Kidney epithelial cell (primary cell): Measurements from ENCODE around the gene ZNF765. TPM values are rescaled to one million over a fixed set of nuclear protein-coding genes. Genes with fewer than 3 reads are reported as not detected.
"Not testable (repeated sequence)": the region's sequence is repeated elsewhere in the genome, so short reads cannot be mapped to it uniquely, and the experiment has no call there.

Source experiments
- DNase-seq: peaks from one replicate; pipeline ENCODE4 v3.0.0-alpha.2; 2010; ENCODE audit warnings: low read depth
- H3K27me3 ChIP-seq: 2 replicates; pipeline ENCODE4 v1.6.0; 2011; ENCODE audit warnings: low read length; ENCODE audit not compliant: control insufficient read depth, insufficient read depth
- H3K36me3 ChIP-seq: 2 replicates; pipeline ENCODE4 v1.5.1; 2011; ENCODE audit warnings: low read length; ENCODE audit not compliant: control insufficient read depth, insufficient read depth
- H3K4me3 ChIP-seq: 2 replicates; pipeline ENCODE4 v1.5.1; 2011; ENCODE audit warnings: low read depth, mild to moderate bottlenecking, control low read depth, low read length
- total RNA-seq: library from RNA; depleted of rRNA; stranded (reverse); fragments of >200 nt; gene quantifications from 2 replicates; pipeline ENCODE4 v1.2.3, GENCODE V29; 2015
- TF ChIP-seq, protein P1 (sequence below): IDR thresholded peaks from 2 replicates; pipeline ENCODE4 v1.5.1; 2011; ENCODE audit warnings: mild to moderate bottlenecking, moderate library complexity, low read length, control low read depth, inconsistent platforms; ENCODE audit not compliant: insufficient read depth, poor library complexity, severe bottlenecking

ZNF765 gene
- total RNA-seq, 1 donor from 2014 or later, result 8.8 TPM

DNA sequence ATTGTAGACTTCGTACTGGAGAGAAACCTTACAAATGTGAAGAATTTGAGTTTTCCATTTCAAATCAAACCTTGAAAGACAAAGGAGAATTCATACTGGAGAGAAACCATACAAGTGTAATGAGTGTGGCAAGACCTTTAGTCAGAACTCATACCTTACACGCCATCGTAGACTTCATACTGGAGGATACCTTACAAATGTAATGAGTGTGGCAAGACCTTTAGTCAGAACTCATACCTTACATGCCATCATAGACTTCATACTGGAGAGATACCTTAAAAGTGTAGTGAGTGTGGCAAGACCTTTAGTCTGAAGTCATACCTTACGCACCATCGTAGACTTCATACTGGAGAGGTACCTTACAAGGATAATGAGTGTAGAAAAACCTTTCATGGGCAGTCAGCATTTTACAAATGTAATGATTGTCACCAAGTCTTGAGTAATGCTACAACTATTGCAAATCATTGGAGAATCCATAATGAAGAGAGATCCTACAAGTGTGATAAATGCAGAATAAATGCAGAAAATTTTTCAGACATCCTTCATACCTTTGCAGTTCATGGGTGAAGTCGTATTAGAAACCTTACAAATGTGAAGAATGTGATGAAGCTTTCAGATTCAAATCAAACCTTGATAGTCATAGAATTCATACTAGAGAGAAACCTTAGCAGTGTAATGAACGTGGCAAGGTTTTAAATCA, 14.7 kb downstream of the ZNF765 start:
- Histone ChIP-seq H3K36me3 (no peaks in the 10 kb centered on the region), H3K4me3 (no peak overlapping the region), H3K27me3 (no peaks in the 10 kb centered on the region)
- TF ChIP-seq, protein P1, sequence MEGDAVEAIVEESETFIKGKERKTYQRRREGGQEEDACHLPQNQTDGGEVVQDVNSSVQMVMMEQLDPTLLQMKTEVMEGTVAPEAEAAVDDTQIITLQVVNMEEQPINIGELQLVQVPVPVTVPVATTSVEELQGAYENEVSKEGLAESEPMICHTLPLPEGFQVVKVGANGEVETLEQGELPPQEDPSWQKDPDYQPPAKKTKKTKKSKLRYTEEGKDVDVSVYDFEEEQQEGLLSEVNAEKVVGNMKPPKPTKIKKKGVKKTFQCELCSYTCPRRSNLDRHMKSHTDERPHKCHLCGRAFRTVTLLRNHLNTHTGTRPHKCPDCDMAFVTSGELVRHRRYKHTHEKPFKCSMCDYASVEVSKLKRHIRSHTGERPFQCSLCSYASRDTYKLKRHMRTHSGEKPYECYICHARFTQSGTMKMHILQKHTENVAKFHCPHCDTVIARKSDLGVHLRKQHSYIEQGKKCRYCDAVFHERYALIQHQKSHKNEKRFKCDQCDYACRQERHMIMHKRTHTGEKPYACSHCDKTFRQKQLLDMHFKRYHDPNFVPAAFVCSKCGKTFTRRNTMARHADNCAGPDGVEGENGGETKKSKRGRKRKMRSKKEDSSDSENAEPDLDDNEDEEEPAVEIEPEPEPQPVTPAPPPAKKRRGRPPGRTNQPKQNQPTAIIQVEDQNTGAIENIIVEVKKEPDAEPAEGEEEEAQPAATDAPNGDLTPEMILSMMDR, result no peak
- DNase-seq, result no peak

DNA sequence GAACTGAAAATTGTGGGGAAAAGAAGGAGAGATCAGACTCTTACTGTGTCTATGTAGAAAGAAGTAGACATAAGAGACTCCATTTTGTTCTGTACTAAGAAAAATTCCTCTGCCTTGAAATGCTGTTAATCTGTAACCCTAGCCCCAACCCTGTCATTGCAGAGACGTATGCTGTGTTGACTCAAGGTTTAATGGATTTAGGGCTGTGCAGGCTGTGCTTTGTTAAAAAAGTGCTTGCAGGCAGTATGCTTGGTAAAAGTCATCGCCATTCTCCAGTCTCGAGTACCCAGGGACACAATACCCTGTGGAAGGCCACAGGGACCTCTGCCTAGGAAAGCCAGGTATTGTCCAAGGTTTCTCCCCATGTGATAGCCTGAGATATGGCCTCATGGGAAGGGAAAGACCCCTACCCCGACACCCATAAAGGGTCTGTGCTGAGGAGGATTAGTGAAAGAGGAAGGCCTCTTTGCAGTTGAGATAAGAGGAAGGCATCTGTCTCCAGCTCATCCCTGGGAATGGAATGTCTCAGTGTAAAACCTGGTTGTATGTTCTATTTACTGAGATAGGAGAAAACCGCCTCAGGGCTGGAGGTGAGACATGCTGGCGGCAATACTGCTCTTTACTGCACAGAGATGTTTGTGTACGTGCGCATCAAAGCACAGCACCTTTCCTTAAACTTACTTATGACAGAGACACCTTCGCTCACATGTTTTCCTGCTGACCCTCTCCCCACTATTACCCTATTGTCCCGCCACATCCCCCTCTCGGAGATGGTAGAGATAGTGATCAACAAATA, 25.8 kb downstream of the ZNF765 start:
- not testable (repeated sequence) for H3K27me3 ChIP-seq, DNase-seq, H3K36me3 ChIP-seq, H3K4me3 ChIP-seq

DNA sequence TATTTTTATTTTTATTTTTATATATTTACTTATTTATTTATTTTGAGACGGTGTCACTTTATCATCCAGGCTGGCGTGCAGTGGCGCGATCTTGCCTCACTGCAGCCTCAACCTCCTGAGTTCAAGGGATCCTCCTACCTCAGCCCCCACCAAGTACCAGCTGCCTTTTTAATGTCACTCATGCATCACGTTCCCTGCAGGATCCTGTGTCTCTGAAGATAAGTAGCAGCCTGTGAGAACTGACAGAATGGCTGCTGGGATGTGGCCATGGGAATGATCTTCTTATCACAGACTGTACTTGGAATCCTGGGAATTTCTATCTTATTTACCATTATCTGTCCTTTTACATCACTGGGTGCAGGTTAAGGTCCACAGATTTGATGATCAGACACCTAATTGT, 27.6 kb downstream of the ZNF765 start:
- no peaks in the 10 kb centered on the region for H3K36me3 ChIP-seq
- no peaks in the 10 kb centered on the region for H3K27me3 ChIP-seq
- TF ChIP-seq, protein P1, result no peak
- no peak for DNase-seq
- no peak overlapping the region for H3K4me3 ChIP-seq

DNA sequence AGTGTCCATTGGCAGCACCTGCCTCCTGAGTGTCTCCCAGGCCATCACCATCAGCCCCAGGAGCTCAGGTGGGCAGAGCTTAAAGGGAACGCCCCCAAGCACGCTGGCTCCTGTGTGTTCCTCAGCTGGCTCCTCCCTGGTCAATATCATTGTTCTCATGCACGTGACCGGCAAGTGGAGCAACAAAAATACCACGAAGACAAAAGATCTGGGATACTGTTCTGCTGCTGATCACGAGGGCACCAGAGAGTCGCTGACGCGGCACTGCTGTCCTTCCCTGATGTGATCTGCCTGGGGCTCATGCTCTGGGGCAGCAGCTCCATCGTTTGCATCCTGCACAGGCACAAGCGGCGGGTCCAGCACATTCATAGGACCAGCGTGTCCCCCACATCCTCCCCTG, 28.1 kb downstream of the ZNF765 start:
- not testable (repeated sequence) for H3K27me3 ChIP-seq, H3K4me3 ChIP-seq, DNase-seq, H3K36me3 ChIP-seq

DNA sequence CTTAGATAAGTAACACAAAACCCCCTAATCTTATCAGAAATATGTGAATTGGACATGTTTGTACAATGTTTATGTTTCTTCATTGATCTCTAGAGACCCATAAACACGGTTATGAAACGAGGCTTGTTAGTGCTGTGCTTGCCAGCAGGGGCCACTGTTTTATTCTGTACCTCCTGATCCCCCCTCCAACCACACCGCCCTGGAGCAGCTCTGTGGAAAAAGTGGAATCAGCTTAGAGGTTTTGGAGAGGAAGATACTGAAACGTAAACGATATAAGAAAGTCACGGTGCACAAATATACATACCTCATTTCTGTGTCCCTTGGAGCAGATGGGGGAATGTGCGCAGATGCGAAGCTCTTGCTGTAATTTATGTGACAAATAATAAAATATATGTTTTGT, 28.7 kb downstream of the ZNF765 start:
- H3K4me3 ChIP-seq, H3K36me3 ChIP-seq, H3K27me3 ChIP-seq, DNase-seq: not testable (repeated sequence)

DNA sequence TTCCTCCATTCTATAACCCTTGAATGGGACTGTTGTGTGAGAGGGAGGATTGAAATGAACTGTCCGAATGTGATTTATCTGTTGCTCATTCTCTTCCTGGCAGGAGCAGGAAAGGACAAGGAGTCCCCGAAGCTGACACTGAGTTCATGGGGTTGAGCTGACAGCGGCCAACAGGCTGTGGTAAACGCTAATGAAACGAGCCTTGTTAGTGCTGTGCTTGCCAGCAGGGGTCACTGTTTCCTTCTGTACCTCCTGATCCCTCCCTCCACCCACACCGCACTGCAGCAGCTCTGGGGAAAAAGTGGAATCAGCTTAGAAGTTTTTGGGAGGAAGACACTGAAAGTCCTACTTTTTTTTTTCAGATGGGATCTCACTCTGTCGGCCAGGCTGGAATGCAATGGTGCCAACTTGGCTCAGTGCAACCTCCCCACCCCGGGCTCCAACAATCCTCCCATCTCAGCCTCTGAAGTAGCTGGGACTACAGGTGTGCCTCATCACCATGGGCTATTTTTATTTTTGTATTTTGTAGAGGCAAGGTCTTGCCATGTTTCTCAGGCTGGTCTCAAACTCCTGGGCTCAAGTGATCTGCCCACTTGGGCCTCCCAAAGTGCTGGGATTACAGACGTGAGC, 30.1 kb downstream of the ZNF765 start:
- DNase-seq, result no peak
- Histone ChIP-seq H3K4me3 (no peak overlapping the region), H3K36me3 (no peaks in the 10 kb centered on the region), H3K27me3 (no peaks in the 10 kb centered on the region)
- TF ChIP-seq, protein P1, result peak; percentile 49

DNA sequence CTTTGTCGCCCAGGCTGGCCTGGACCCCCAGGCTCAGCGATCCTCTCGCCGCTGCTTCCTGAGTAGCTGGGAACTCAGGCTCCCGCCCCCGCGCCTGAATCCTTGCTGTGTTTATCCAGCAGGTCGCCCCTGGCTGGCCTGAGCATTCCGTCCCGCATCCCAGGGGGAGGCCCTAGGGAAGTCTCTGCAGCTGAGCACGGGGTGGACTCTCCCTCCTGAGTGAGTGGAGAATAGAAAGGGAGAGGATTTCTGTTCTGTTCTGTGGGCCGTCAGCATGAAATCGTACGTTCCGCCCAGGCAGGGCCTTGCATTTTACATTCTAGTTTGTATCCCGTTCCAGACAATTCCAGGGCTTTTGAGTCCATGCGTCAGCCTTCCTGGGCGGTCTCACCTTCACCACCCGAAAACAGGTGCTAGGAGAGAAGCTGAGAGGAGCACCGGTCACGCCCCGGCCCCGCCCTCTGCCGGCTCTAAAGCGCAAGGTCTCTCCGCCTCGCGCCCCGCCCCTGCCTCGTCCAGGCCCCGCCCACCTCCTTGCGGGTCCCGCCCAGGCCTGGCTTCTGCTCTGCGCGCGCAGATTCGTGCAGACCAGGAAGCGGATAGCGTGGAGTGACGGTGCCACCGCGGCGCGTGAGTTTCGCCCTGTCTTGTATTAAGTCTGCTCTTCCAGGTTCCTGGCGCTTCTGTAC, 36.6 kb downstream of the ZNF765 start, which contains the start of gene ZNF761:
Gene ZNF761 (plus strand): TSS at position 586 of the 689 bp plus-strand sequence. CDS start 15,285 bp downstream, outside the sequence.
- H3K4me3 ChIP-seq, result peak within 1 kb of the TSS; percentile 88
- DNase-seq, result peak; percentile 82
- no peaks in the 10 kb centered on the region for H3K27me3 ChIP-seq
- TF ChIP-seq, protein P1, result peak; percentile 25
- H3K36me3 ChIP-seq, result no peaks in the 10 kb centered on the region
